HG03558 (cell line): ENCODE measurements around the gene OIT3.
"Not testable (repeated sequence)": the region's sequence is repeated elsewhere in the genome, so short reads cannot be mapped to it uniquely, and the experiment has no call there.

Experiments
- ATAC-seq: cut with Tn5 transposase; IDR thresholded peaks from one replicate; pipeline ENCODE4 v1.9.1; 2021; ENCODE audit warnings: moderate number of reproducible peaks; ENCODE audit not compliant: unreplicated experiment; ENCODE audit errors: extremely low read depth

OIT3 gene

DNA sequence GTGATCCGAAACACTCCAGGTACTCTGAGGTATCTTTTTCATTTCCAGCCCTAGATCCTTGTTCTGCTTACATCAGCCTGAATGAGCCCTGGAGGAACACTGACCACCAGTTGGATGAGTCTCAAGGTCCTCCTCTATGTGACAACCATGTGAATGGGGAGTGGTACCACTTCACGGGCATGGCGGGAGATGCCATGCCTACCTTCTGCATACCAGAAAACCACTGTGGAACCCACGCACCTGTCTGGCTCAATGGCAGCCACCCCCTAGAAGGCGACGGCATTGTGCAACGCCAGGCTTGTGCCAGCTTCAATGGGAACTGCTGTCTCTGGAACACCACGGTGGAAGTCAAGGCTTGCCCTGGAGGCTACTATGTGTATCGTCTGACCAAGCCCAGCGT lies 5.1 kb downstream of the OIT3 start:
- ATAC-seq: no peak

DNA sequence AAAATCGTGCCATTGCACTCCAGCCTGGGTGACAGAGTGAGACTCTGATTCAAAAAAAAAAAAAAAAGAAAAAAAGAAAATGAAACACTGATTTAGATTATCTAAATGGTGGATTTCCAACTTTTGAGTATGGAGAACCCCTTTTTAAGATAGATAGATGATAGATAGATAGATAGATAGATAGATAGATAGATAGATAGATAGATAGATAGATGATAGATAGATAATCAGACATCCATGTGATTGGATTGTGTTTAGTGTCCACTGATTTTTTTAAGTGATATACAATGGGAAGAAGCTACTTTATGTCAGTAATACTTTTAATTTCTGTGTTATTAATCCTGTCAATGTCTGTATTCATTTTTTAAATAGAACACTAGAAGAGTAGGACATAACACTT lies 6.0 kb downstream of the OIT3 start:
- no peak for ATAC-seq

DNA sequence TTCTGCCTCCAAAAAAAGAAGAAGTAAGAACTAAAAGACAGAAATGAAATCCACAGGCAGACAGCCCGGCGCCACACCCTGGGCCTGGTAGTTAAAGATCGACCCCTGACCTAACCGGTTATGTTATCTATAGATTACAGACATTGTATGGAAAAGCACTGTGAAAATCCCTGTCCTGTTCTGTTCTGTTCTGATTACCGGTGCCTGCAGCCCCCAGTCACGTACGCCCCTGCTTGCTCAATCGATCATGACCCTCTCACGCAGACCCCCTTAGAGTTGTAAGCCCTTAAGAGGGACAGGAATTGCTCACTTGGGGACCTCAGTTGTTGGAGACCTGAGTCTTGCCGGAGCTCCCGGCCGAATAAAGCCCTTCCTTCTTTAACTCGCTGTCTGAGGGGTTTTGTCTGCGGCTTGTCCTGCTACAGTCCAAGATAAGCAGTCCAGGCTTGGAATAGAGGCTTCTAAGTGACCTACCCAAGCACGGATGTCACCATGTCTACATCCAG lies 10.5 kb downstream of the OIT3 start:
- not testable (repeated sequence) for ATAC-seq

DNA sequence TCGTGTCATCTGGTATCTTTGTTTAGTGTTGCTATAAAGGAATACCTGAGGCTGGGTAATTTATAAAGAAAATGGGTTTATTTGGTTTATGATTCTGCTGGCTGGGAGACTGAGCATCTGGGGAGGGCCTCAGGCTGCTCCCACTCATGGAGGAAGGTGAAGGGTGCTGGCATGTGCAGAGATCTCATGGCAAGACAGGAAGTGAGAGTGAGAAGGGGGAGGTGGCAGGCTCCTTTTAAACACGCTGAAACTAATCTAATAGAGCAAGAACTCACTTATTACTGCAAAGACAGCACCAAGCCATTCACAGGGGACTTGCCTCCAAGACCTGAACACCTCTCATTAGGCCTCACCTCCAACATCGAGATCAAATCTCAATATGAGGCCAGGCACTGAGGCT lies 11.3 kb downstream of the OIT3 start:
- ATAC-seq: no peak

DNA sequence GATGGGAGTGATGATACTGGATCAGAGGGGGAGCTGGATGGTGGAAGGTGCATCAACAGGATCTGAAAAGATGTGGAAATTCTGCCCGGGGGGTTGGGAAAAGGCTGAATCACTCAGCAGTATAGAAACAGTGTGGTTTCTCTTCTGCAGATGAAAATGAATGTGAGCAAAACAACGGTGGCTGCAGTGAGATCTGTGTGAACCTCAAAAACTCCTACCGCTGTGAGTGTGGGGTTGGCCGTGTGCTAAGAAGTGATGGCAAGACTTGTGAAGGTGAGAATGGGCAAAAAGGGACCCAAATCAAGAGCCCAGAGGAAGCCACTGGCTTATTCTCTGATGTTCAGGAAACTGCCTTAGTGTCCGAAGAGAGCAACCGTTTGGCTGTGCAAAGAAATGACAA lies 12.9 kb downstream of the OIT3 start:
- ATAC-seq: no peak

DNA sequence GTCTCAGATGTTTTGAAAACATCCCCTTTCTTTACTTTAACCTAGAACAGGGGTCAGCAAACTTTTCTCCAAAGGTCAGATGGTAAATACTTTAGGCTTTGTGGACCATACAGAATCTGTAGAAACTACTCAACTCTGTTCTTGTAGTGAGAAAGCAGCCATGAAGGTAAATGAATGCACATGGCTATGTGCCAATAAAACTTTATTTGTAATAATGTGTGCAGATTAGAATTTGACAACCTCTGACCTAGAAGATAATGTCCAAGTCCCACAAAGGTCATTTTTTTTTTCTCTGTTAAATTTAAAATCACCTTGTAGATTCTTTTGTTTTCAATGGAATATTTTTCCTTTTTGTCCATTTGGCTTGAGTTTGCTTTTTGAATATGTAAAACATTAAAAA lies 17.2 kb downstream of the OIT3 start:
- no peak for ATAC-seq

DNA sequence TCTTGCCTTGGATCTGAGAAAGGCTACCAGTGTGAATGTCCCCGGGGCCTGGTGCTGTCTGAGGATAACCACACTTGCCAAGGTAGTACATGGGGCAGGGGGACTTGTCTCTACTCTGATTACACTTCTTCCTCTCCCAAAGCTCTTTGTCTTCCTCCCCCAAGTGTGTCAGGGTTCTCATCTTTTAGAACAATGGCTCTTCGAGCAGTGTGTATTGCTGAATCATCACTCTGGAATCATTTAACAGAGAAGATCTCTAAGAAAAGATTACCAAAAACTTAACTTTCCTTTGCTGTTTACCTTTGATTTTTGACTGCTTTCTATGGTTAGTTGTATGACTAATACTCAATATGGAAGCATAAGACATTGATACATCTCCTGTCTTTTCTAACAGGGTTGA lies 18.2 kb downstream of the OIT3 start:
- ATAC-seq: no peak

DNA sequence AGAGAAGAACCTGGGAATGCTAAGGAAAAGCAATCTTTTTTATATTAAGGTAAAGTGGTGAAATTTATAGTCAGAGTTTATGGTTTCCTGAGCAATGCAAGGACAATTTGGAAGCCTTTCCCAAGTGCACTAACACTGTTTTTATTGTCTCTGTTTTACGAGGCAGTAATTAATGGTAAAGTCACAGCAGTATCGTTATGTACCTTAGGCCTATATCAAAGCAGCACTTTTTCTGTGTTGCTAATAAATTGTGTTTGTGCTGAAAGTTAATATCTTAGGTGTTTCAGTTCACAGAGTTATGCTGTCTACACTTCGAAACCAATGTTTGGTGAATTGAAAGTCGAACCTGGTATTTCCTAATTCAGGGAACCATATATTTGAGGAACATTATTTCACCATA lies 19.2 kb downstream of the OIT3 start:
- no peak for ATAC-seq

DNA sequence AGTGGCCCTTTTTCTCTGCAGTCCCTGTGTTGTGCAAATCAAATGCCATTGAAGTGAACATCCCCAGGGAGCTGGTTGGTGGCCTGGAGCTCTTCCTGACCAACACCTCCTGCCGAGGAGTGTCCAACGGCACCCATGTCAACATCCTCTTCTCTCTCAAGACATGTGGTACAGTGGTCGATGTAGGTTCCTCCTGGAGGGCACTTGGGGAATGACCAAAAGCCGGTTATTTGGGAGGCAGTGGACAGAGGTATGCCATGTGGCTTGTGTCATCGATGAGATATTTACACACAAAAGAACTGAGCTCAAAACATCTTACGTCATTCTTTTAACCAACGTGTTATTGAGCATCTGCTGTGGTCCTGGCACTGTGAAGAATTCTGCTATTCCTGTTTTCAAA lies 19.7 kb downstream of the OIT3 start:
- no peak for ATAC-seq

DNA sequence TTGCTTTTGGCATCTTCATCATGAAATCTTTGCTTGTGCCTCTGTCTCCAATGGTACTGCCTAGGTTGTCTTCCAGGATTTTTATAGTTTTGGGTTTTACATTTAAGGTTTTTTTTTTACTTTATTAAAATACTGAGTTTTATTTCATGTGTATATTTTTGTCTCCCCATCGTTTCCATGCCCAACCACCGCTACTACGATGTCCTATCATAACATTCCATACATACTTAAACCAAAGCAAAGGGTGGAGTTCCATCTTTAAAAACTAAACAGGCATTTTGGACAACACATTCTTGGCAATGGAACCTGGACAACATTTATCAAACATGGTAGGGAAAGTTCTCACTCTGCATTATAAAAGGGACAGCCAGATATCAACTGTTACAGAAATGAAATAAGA lies 23.7 kb downstream of the OIT3 start:
- not testable (repeated sequence) for ATAC-seq

DNA sequence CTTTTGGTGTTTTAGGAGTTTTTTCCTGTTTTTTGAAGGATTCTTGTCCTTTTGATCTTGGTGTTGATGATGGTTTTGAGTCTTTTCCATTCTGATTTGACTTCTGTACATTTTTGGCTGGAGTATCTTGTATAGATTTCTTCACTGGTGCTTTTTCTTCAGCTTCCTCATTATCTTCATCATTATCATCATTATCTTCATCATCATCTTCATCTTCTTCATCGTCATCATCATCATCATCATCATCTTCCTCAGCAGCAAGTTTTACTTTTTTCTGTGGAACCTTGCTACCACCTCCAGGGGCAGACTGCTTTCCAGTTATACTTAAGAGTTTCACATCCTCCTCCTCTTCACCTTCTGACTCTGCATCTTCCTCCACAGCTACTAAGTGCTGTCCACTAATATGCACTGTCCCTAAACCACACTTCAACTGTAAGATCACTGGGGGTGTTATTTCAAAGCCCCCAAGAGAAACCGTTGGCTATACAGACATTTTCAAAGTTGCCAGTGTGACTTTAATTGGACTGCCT lies 24.3 kb downstream of the OIT3 start:
- ATAC-seq: not testable (repeated sequence)

DNA sequence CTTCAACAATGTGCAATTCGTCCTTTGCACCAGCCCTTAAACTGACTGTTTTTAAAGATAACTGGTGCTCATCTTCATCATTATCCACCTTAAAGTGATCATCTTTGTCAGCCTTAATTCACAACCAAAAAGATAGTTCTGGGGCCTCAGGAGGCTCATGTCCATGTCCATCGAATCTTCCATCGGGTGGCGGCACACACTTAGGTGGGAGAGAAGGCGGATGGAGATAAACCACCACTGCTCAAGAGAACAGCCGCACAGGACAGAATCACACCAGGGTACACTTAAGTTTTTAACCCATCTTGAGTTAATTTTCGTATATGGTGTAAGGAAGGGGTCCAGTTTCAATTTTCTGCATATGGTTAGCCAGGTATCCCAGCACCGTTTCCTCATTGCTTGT lies 24.8 kb downstream of the OIT3 start:
- ATAC-seq: no peak

DNA sequence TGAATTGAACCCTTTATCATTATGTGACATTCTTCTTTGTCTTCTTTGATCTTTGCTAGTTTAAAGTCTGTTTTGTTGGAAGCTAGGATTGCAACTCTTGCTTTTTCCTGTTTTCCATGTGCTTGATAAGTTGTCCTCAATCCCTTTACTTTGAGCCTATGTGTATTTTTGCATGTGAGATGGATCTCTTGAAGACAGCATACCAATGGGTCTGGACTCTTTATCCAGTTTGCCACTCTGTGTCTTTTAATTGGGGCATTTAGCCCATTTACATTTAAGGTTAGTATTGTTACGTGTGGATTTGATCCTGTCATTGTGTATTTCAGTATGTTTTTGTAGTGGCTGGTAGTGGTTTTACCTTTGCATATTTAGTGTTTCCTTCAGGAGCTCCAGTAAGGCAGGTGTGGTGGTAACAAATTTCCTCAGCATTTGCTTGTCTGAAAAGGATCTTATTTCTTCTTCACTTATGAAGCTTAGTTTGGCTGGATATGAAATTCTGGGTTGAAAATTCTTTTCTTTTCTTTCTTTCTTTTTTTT lies 27.7 kb downstream of the OIT3 start:
- ATAC-seq: not testable (repeated sequence)

DNA sequence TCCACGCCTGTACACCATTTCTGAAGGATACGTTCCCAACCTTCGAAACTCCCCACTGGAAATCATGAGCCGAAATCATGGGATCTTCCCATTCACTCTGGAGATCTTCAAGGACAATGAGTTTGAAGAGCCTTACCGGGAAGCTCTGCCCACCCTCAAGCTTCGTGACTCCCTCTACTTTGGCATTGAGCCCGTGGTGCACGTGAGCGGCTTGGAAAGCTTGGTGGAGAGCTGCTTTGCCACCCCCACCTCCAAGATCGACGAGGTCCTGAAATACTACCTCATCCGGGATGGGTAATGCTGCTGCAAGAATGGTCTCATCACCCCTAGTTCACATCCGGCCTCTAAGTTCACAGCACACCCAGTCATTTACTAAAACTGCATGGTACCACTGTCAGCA lies 30.8 kb downstream of the OIT3 start:
- ATAC-seq: no peak

DNA sequence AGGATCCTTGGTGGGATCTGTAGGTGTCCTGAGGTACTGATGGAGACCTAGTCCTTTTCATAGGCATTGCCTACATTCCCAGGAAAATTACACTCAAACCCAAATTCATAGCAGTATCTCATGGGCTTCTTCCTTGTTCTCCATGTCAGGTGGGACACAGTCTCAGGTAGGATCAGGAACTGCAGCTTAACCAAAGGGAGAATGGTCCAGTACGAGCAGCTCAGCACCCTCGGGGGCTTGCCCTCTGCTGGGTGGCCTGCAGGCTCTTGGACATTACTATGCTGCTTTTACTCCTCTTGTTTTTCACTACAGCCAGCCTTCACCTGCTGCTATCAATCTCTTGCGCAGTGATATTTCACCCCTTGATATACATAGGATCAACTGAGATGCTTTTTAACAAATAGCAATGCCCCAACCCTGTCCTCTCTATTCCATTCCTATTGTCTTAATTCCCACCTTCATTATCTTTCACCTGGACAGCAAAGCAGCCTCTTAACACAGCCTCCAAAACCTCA lies 32.5 kb downstream of the OIT3 start:
- ATAC-seq: no peak

DNA sequence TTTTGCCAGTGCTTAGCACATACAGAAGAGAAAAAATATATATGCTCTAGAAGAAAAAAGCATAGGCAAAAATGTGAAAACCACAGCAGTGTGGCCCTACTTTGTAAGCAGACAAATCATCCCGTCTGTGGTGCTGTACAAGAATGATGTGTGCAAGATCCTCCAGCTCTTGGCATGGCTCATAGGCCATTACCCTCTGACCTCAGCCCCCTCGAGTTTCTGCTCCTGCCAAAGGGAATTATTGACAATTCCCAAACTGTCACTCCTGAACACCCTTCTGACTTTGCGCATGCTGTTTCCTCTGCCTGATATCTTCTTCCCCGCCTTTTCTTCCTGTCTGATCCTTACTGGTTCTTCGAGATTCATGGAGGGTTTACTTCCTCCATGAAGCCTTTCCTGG lies 33.9 kb downstream of the OIT3 start:
- no peak for ATAC-seq

DNA sequence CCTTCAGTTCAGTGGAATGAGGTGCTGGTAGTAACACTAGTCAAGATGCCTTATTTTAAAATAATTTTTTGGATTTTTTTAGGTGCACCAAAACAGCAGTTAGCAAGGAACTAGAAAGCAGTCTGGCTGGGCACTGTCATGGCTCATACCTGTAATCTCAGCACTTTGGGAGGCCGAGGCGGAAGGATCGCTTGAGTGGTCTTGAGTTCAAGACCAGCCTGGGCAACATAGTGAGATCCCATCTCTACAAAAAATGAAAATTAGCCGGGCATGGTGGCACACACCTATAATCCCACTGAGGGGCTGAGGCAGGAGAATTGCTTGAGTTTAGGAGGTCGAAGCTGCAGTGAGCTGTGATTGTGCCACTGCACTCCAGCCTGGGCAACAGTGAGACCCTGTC lies 35.3 kb downstream of the OIT3 start:
- ATAC-seq: no peak

DNA sequence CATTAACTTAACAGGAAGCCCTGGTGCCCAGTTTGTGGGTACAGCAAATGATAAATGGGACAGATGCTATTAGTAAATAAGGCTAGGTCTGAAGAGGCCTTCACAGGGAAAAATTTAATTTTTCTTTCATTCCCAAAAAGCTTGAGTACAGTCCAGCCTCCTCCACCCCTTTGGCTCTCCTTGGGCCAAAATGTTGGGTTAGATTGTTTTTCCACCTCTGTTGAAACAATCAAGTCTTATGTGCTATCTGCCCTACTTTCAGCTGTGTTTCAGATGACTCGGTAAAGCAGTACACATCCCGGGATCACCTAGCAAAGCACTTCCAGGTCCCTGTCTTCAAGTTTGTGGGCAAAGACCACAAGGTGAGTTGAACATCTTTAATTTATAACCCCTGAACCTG lies 36.7 kb downstream of the OIT3 start:
- ATAC-seq: no peak

DNA sequence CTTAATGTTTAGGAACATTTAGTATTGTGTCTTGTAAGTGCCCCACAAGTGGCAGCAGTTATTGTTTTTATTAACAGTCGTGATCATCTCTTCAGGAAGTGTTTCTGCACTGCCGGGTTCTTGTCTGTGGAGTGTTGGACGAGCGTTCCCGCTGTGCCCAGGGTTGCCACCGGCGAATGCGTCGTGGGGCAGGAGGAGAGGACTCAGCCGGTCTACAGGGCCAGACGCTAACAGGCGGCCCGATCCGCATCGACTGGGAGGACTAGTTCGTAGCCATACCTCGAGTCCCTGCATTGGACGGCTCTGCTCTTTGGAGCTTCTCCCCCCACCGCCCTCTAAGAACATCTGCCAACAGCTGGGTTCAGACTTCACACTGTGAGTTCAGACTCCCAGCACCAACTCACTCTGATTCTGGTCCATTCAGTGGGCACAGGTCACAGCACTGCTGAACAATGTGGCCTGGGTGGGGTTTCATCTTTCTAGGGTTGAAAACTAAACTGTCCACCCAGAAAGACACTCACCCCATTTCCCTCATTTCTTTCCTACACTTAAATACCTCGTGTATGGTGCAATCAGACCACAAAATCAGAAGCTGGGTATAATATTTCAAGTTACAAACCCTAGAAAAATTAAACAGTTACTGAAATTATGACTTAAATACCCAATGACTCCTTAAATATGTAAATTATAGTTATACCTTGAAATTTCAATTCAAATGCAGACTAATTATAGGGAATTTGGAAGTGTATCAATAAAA lies 38.9 kb downstream of the OIT3 start:
- ATAC-seq: no peak

DNA sequence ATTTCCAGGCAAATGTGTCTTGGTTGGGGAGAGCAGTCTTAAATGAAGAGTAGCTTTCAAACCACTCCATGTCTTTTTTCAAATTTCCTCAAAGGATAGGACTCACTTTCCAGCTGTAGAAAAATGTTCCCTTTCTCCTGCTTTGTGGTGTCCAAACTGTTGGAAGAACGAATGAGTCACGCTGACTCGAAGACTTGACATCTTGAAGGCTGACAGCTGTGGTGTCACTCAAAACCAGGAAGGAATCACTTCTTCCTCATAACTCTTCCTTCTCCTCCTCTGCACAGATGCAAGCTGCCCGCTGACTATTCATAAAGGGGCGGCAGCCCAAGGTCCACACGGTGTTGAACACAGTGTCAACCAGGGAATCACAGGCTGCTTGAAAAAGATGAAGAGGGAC lies 41.8 kb downstream of the OIT3 start:
- ATAC-seq: no peak

DNA sequence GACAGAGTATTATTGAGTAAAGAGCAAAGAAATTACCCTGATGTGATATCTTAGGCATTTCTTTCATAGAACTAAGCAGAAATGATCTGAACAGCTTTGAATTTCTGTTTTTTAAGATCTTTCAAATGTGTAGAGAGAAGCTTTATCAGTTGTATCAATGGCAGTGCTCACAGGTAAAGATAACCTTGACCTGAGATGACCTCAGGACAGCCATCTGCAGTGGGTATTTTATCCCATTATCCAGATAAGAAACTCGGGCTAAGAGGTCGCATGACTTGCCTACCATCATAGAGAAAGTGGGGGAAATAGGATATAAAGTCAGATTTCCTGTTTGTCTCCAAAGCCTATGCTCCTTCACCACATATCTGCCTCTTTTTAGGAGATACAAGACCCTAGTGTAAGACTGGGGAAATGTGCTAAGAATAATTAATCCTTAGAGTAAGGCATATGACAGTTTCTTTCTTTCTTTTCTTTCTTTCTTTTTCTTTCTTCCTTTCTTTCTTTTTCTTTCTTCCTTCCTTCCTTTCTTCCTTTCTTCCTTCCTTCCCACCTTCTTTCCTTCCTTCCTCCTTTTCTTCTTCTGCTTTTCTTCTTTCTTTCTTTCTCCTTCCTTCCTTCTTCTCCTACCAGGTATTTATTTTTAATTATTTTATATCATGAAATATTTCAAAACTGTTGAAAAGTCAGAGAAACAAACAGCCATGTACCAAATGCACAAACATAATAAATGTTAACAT lies 50.1 kb downstream of the OIT3 start:
- no peak for ATAC-seq
